KG1 (cell line): ENCODE data around the gene CZIB.
"Not testable (repeated sequence)": the region's sequence is repeated elsewhere in the genome, so short reads cannot be mapped to it uniquely, and the experiment has no call there.

Source experiments
- DNase-seq: peaks from one replicate; lab custom pipeline; 2025; lab: John Stamatoyannopoulos, UW

Gene CZIB

DNA sequence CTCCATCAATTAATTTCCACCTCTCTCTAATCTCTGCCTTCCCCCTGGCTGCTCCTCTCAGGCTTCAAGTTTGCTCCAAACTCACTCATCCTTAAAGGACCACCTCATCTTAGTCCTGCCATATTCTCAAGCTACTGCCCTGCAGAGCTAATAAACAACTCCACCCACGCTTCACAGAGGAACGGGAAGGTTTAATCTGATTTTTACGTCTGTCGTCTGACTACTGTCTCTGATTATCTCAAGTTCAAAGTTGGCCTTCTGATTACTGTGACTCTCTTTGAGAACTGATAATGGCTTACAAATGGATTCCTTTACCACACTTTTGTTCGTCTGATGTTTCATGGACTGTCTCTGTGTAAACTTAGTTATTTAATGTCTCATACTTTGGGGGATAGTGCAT is 31.4 kb downstream of the CZIB start:
- no peak for DNase-seq

GRCh38 chr1:53188099-53188498 is 32.3 kb downstream of the CZIB start:
- DNase-seq = no peak

DNA sequence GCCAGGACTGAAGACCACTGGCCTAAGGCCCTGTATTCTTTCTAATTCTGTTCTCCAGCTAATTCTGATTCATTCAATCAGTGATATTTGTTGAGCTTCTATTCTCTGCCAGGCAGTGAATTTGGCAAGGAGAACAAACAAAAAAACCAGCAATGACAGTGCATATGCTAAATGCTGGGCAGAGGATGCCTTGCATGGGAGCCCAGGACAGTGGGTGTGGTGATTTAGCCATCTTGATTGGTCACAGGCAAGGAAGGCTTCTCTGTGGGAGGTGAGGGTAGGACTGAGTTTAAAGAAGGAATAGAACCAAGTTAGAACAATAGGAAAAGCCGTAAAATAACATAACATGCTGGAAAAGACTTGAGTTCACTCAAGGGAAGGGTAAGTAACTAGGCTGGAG is 33.0 kb downstream of the CZIB start:
- no peak for DNase-seq

GRCh38 chr1:53186533-53186932 is 33.9 kb downstream of the CZIB start:
- DNase-seq = no peak

- DNase-seq = not testable (repeated sequence)
These were observed 34.5 kb downstream of the CZIB start for GRCh38 chr1:53185955-53186297.

DNA sequence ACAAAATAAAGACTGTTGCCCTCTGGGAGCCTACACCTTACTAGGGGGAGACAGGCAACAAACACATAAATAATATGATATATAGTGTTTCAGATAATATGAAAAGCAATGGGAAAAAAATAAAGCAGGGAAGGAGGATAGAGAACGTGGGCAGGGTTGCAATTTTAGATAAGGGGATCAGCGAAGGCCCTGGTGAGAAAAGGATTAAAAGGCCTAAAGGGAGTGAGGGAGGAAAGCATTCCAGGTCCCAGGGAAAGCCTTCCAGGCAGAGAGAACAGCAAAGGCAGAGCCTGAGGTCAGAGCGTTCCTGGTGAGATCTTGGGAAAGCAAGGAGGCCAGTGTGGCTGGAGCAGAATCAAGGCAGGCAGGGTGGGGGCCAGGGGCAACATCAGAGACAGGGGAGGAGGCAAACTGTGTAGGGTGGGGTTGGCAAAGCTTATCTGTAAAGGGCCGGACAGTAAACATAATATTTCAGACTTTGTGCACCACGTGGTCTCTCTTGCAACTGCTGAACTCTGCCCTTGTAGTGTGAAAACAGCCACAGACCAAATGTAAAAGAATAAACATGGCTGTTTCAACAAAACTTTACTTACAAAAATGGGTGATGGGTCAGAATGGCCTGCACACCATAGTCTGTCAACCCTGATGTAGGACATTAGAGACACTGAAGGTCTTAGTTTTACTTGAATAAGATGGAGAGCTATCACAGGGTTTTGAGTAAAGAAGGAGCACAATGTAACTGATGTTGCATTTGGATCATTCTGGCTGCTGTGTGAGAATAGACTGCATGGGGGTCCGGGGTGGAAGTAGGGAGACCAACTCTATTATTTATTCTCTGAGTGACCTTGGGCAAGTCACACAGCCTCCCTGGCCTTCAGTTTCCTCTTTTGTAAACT is 37.1 kb downstream of the CZIB start:
- DNase-seq = no peak

DNA sequence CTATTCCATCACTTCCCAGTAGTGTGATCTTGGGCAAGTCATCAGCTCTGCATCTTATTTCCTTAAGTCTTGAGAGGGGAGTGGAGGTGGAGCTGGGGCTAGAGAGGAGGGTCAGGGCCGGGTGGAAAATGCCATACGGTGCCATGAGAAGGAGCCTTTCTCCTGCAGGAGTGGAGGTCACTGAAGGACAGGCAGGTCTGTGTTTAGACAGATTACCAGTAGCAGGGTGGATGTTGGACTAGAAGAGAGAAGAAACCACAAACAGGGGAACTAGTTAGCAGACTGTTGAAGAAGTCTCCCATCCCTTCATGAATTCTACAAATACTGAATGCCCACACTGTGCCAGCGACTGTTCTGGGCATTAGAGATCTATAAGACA is 37.7 kb downstream of the CZIB start:
- DNase-seq = no peak

DNA sequence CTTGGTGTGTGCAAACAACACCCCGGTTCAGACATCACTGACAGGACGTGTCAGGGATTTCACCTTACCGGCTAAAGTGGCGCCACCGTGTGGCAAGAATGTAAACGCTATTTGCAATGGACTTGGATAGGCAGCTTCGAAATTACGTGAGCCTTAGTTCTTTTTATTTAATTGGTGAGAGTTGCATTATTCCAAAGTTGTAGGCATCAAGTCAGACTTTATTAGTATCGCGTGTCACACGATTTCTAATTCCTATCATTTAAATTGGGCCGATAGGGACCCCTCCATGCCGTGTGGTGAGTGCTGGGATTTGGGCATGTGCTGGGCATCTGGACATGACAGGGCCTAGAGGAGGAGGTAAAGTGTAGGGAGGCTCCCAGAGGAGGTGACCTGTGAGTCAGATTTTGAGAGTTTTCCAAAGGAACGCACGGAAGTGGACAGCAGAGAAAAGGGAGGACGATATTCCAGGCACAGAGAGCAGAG is 38.3 kb downstream of the CZIB start:
- DNase-seq = peak; percentile 29

GRCh38 chr1:53180951-53181350 is 39.5 kb downstream of the CZIB start:
- DNase-seq = no peak

GRCh38 chr1:53180226-53180625 is 40.2 kb downstream of the CZIB start:
- no peak for DNase-seq

GRCh38 chr1:53176452-53177208 is 43.8 kb downstream of the CZIB start:
- DNase-seq = no peak

DNA sequence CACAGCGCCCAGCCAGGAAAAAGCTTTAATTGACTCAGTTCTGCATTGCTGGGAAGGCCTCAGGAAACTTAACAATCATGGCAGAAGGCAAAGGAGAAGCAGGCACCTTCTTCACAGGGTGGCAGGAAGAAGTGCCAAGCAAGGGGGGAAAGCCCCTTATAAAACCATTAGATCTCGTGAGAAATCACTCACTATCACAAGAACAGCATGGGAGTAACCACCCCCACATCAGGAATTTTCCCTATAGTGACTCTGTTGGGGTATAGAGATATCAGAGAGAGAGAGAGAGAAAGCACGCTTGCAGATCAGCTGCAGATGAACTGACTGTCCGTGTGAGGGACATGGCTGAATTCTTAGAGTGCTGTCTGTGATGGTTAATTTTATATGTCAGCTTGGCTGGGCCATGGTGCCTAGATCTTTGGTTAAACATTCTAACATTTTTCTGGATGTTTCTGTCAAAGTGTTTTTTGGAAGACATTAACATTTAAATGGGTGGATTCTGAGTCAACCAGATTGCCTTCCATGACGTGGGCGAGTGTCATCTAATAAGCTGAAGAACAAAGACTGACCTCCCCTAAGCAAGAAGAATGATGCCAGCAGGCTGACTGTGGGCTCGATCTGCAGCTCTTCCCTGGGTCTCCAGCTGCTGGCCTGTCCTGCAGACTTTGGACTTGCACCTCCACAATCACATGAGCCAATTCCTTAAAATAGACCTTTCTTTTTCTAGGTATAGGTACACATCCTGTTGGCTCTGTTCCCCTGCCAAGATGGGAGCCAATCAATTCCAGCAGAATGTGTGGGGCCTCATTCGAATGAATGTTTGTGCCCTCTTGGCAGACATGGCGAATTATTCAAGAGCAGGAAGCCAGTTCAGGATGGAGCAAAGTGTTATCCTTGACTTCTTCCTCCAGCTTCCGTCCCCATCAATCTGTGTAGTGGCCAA is 45.2 kb downstream of the CZIB start:
- DNase-seq = no peak

DNA sequence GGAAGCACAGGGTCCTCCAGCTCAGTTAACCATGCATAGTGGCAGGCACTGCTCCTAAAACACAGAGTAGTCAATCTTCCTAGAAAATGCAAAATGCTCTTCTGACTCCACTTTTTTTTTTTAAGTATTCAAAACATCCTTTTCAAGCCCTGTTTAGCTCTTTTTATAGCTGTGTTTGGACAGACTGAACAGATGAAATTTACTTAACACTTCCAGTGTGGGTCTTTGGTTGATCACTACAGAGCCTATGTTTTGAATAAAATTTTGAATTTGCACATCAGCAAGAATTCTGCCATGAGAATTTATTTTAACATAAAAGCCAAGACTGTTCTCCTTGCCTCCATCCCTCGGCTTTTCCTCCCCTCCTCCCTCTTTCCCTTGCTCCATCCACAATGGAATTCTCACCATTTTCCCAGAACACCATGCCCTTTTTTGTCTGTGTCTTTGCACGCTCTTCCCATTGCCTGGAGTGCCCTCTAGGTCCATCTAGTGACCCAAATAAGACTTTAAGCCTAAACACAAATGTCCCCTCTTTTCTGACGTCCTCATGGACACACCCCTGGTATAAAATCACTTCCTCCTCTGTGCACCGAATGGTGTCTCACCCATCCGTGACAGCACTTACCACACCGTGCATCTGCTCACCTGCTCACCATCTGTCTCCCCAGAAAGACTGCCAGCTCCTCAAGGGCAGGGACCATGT is 47.9 kb downstream of the CZIB start:
- DNase-seq = no peak

GRCh38 chr1:53166912-53167311 is 53.5 kb downstream of the CZIB start:
- DNase-seq = no peak

DNA sequence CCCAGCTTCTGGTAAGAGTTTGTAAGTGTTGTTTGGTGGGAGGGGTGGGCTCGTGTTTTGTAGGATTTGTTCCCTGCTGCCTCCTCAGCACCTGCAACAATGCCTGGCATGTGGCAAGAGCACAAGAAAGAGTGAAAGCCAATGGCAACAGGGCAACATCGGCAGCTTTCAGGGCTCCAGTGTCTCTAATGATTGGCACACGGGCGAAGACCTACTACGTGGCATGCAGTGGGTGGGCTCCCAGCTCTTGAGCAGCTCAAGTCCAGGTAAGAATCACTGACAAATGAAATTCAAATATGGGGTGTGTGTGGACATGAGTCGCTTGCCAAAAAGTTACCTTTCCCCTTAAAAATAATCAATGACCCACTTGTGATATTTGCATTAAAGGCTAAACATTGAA is 54.1 kb downstream of the CZIB start:
- DNase-seq = no peak

GRCh38 chr1:53165408-53165961 is 54.9 kb downstream of the CZIB start:
- DNase-seq = no peak
